H1 (cell line): Measurements from ENCODE around the gene AKR1B15. TPM values are rescaled to one million over a fixed set of nuclear protein-coding genes. Genes with fewer than 3 reads are reported as not detected.

ENCODE experiments used
- CTCF ChIP-seq, 3 experiments: IDR thresholded peaks; 1 replicate in 2 of 3; 2 replicates in 1 of 3; pipeline versions ENCODE4 v1.5.1 to v1.6.1; 2011; ENCODE audit warnings: low read length in 3 of 3, mild to moderate bottlenecking in 3 of 3, inconsistent platforms in 2 of 3, low read depth in 1 of 3, moderate library complexity in 1 of 3; ENCODE audit not compliant: insufficient read depth in 1 of 3; ENCODE audit errors: control extremely low read depth in 1 of 3
- polyA plus RNA-seq, 7 experiments: library from polyadenylated mRNA; depleted of rRNA in 3 of 7; stranded (reverse) in 5 of 7; unstranded in 2 of 7; fragments of >200 nt in 5 of 7; fragments of 200-250 nt in 2 of 7; gene quantifications; 1 replicate in 5 of 7; 2 replicates in 1 of 7; 4 replicates in 1 of 7; pipeline versions ENCODE4 v1.2.1 to v1.2.3, GENCODE V29; 2011 to 2013; ENCODE audit warnings: missing spikeins in 2 of 7, mixed read lengths in 2 of 7
- total RNA-seq: library from RNA; stranded (reverse); fragmentation: NEBNext Ultra II Directional; extraction: Animal tissue kit (Norgen Biotek cat#: 25700); gene quantifications from 2 replicates; pipeline ENCODE4 v1.2.1, GENCODE V29; 2021

The AKR1B15 gene
- total and polyA plus RNA-seq, 2 of the 8 experiments (the other 6 are each of a cell fraction or from before 2014, with no cell fraction given), result 0.15 to 0.47 TPM

- no peak for TF ChIP-seq CTCF (IDR thresholded peaks at IDR 0.05; ENCODE audit: control extremely low read depth in 1 of 3, insufficient read depth in 1 of 3, low read depth in 1 of 3, low read length in 3 of 3)
Measured at GRCh38 chr7:134535272-134535918, 13.5 kb upstream of the AKR1B15 start (continued).
